ENCODE results near the gene PEA15.

PEA15 gene

DNA sequence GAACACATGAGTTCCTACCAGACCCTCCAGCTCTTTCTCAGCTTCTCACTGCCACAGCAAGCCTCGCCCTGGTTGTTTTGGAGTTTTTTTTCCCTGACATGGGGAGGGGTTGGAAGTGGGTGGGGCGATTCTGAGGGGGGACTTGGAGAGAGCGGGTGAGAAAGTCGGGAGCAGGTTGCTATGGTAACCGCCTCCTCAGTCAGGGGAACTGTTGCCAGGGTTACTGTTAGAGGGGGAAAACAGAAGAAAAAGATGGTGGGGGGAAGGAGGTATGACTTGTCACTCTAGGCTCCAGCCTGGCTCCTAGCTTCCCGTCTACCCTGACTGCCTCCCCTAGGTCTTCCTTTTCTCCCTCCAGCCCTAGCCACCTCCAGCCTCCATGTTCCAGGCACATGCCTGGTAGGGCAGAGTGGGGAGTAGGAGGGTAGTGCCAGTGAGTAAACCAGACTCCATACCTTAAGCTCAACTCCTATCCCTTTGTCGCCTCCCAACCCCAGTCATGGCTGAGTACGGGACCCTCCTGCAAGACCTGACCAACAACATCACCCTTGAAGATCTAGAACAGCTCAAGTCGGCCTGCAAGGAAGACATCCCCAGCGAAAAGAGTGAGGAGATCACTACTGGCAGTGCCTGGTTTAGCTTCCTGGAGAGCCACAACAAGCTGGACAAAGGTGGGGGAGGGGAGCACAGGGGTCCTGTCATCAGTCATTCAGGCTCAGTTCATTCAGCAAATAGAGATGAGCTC is 6.0 kb downstream of the PEA15 start:
- no peak for DNase-seq (ENCODE audit: low read depth in 1 of 2, low spot score in 1 of 2)
- TF ChIP-seq POLR2AphosphoS5 (IDR thresholded peaks at IDR 0.05; ENCODE audit: low read depth) (no peak), CTCF (IDR thresholded peaks at IDR 0.05; ENCODE audit: insufficient read depth, low read length) (no peak), REST (IDR thresholded peaks at IDR 0.05; ENCODE audit: insufficient replicate concordance, low read depth) (no peak), SPI1 (IDR thresholded peaks at IDR 0.05; ENCODE audit: borderline replicate concordance, low read depth) (no peak), GABPA (IDR thresholded peaks at IDR 0.05; ENCODE audit: low read depth) (no peak)
- H3K4me3 ChIP-seq (replicated peaks; ENCODE audit: insufficient read depth, low read length), result no peak overlapping the region
- no peak overlapping the region for H3K27ac ChIP-seq (replicated peaks)
- no peaks in the 10 kb centered on the region for H3K27me3 ChIP-seq (ENCODE audit: insufficient read depth, poor library complexity, severe bottlenecking)

- no peaks in the 10 kb centered on the region for H3K27me3 ChIP-seq (ENCODE audit: insufficient read depth, poor library complexity, severe bottlenecking)
- no peak for TF ChIP-seq SPI1 (IDR thresholded peaks at IDR 0.05; ENCODE audit: borderline replicate concordance, low read depth)
- no peak for TF ChIP-seq REST (IDR thresholded peaks at IDR 0.05; ENCODE audit: insufficient replicate concordance, low read depth)
- no peak for TF ChIP-seq CTCF (IDR thresholded peaks at IDR 0.05; ENCODE audit: insufficient read depth, low read length)
- no peak for TF ChIP-seq POLR2AphosphoS5 (IDR thresholded peaks at IDR 0.05; ENCODE audit: low read depth)
- TF ChIP-seq GABPA (IDR thresholded peaks at IDR 0.05; ENCODE audit: low read depth), result no peak
- no peak overlapping the region for H3K4me3 ChIP-seq (replicated peaks; ENCODE audit: insufficient read depth, low read length)
- no peak for DNase-seq (ENCODE audit: low read depth in 1 of 2, low spot score in 1 of 2)
- H3K27ac ChIP-seq (replicated peaks), result no peak overlapping the region
Observed at GRCh38 chr1:160214481-160215140, 9.4 kb downstream of the PEA15 start.

- Histone ChIP-seq H3K4me3 (replicated peaks; ENCODE audit: insufficient read depth, low read length) (no peak overlapping the region), H3K27me3 (ENCODE audit: insufficient read depth, poor library complexity, severe bottlenecking) (no peaks in the 10 kb centered on the region), H3K27ac (replicated peaks) (no peak overlapping the region)
- DNase-seq (ENCODE audit: low read depth in 1 of 2, low spot score in 1 of 2), result no peak
- no peak for TF ChIP-seq GABPA (IDR thresholded peaks at IDR 0.05; ENCODE audit: low read depth)
- no peak for TF ChIP-seq POLR2AphosphoS5 (IDR thresholded peaks at IDR 0.05; ENCODE audit: low read depth)
- TF ChIP-seq SPI1 (IDR thresholded peaks at IDR 0.05; ENCODE audit: borderline replicate concordance, low read depth), result no peak
- TF ChIP-seq REST (IDR thresholded peaks at IDR 0.05; ENCODE audit: insufficient replicate concordance, low read depth), result no peak
- TF ChIP-seq CTCF (IDR thresholded peaks at IDR 0.05; ENCODE audit: insufficient read depth, low read length), result no peak
Observed at GRCh38 chr1:160216301-160216700, 11.1 kb downstream of the PEA15 start.
